H1 (cell line): Measurements from ENCODE around the gene EFCAB10. TPM values are rescaled to one million over a fixed set of nuclear protein-coding genes. Genes with fewer than 3 reads are reported as not detected.

Experiments
- CTCF ChIA-PET: fragments of 300-600 bp; sonication (Branson Sonifier 250); formaldehyde crosslinking; loops from one replicate; lab custom pipeline; 2021; ENCODE audit not compliant: partially characterized antibody; lab: Charles Lee
- POLR2A ChIA-PET: fragments of 300-600 bp; sonication (Branson Sonifier 250); formaldehyde crosslinking; loops from one replicate; lab custom pipeline; 2021; ENCODE audit warnings: inconsistent platforms; ENCODE audit not compliant: partially characterized antibody; lab: Charles Lee
- DNase-seq, 2 experiments: peaks; one replicate each; pipeline versions ENCODE4 v3.0.0 to v3.0.0-alpha.2; 2010 to 2022; ENCODE audit warnings: low spot score in 2 of 2, low read depth in 1 of 2, mixed read lengths in 1 of 2
- FAIRE-seq: peaks from 2 replicates; lab custom pipeline; 2011; peaks lifted over from hg19 to GRCh38; lab: Jason Lieb, UNC
- H2AFZ ChIP-seq: 2 replicates; pipeline ENCODE4 v1.8.1; 2012; ENCODE audit warnings: low read length, inconsistent platforms
- H2AK5ac ChIP-seq: 2 replicates; pipeline ENCODE4 v1.6.1; 2013; ENCODE audit warnings: low read depth, low read length
- H2BK120ac ChIP-seq: replicated peaks from 2 replicates; pipeline ENCODE3; 2013; ENCODE audit warnings: low read depth, low read length, inconsistent platforms
- H2BK12ac ChIP-seq: 2 replicates; pipeline ENCODE4 v1.6.1; 2013; ENCODE audit warnings: low read depth, low read length
- H2BK15ac ChIP-seq: 2 replicates; pipeline ENCODE4 v1.6.1; 2013; ENCODE audit warnings: low read length
- H2BK20ac ChIP-seq: 2 replicates; pipeline ENCODE4 v1.6.1; 2013; ENCODE audit warnings: low read length
- H2BK5ac ChIP-seq: 2 replicates; pipeline ENCODE4 v1.6.1; 2013; ENCODE audit warnings: low read depth, low read length
- H3K14ac ChIP-seq: 2 replicates; pipeline ENCODE4 v1.6.1; 2013; ENCODE audit warnings: inconsistent platforms; ENCODE audit not compliant: insufficient read length
- H3K18ac ChIP-seq: 2 replicates; pipeline ENCODE4 v1.6.1; 2013; ENCODE audit warnings: low read length; ENCODE audit errors: extremely low read depth
- H3K23ac ChIP-seq: 2 replicates; pipeline ENCODE4 v1.6.1; 2013; ENCODE audit warnings: inconsistent platforms; ENCODE audit not compliant: insufficient read length
- H3K23me2 ChIP-seq: 2 replicates; pipeline ENCODE4 v1.6.1; 2013; ENCODE audit warnings: low read depth, low read length
- H3K27ac ChIP-seq: 2 replicates; pipeline ENCODE4 v1.6.1; 2011; ENCODE audit warnings: low read depth, low read length, inconsistent platforms
- H3K27me3 ChIP-seq, 4 experiments: replicated peaks in 1 of 4; 1 replicate in 1 of 4; 2 replicates in 3 of 4; pipeline versions ENCODE4 v1.6.1 to v1.8.1; 2011 to 2013; ENCODE audit warnings: low read length in 3 of 4, mild to moderate bottlenecking in 3 of 4, inconsistent platforms in 2 of 4, mixed read lengths in 2 of 4, moderate library complexity in 1 of 4; ENCODE audit not compliant: control insufficient read depth in 3 of 4, insufficient read depth in 3 of 4; ENCODE audit errors: extremely low read depth in 1 of 4
- H3K36me3 ChIP-seq, 4 experiments: 2 replicates each; pipeline versions ENCODE4 v1.6.1 to v1.8.1; 2011 to 2013; ENCODE audit warnings: mild to moderate bottlenecking in 4 of 4, low read length in 3 of 4, moderate library complexity in 2 of 4, control low read depth in 1 of 4, inconsistent platforms in 1 of 4; ENCODE audit not compliant: insufficient read depth in 4 of 4, control insufficient read depth in 2 of 4
- H3K4ac ChIP-seq: replicated peaks from 2 replicates; pipeline ENCODE3; 2013; ENCODE audit warnings: low read length, low read depth, mixed read lengths, inconsistent platforms; ENCODE audit not compliant: insufficient read length
- H3K4me1 ChIP-seq, 4 experiments: replicated peaks in 1 of 4; 1 replicate in 1 of 4; 2 replicates in 3 of 4; pipeline versions ENCODE4 v1.6.1 to v1.8.1; 2011 to 2013; ENCODE audit warnings: low read length in 3 of 4, inconsistent platforms in 2 of 4, mixed read lengths in 1 of 4; ENCODE audit not compliant: insufficient read depth in 4 of 4, control insufficient read depth in 3 of 4
- H3K4me2 ChIP-seq, 2 experiments: 2 replicates each; pipeline versions ENCODE4 v1.6.1 to v1.8.1; 2011 to 2013; ENCODE audit warnings: low read depth in 2 of 2, low read length in 2 of 2, control low read depth in 1 of 2, inconsistent platforms in 1 of 2, mild to moderate bottlenecking in 1 of 2; ENCODE audit not compliant: insufficient read depth in 1 of 2
- H3K4me3 ChIP-seq, 4 experiments: fragments of 200-600, 300-600 bp in 1 of 4; sonication (generic), shearing (Covaris generic), sonication (Bioruptor Twin) in 1 of 4; 2 replicates each; pipeline versions ENCODE4 v1.5.1 to v1.8.1; 2011 to 2016; ENCODE audit warnings: low read length in 4 of 4, low read depth in 3 of 4, control low read depth in 2 of 4, inconsistent platforms in 2 of 4, mild to moderate bottlenecking in 2 of 4, mixed read lengths in 1 of 4, moderate library complexity in 1 of 4; ENCODE audit not compliant: insufficient read depth in 2 of 4; ENCODE audit errors: extremely low read depth in 1 of 4
- H3K56ac ChIP-seq: replicated peaks from 2 replicates; pipeline ENCODE3; 2013; ENCODE audit warnings: low read depth, mild to moderate bottlenecking, mixed read lengths, low read length, inconsistent platforms; ENCODE audit not compliant: insufficient read length
- H3K79me1 ChIP-seq: 2 replicates; pipeline ENCODE4 v1.6.1; 2013; ENCODE audit warnings: low read depth, low read length, control low read depth
- H3K79me2 ChIP-seq, 2 experiments: 2 replicates each; pipeline versions ENCODE4 v1.6.1 to v1.8.1; 2012 to 2013; ENCODE audit warnings: low read length in 2 of 2, mild to moderate bottlenecking in 2 of 2, inconsistent platforms in 1 of 2; ENCODE audit not compliant: insufficient read depth in 2 of 2, control insufficient read depth in 1 of 2
- H3K9ac ChIP-seq, 4 experiments: replicated peaks in 1 of 4; 1 replicate in 1 of 4; 2 replicates in 3 of 4; pipeline versions ENCODE4 v1.6.1 to v1.8.1; 2011 to 2013; ENCODE audit warnings: low read depth in 3 of 4, low read length in 3 of 4, control low read depth in 2 of 4, mild to moderate bottlenecking in 2 of 4, moderate library complexity in 2 of 4, inconsistent platforms in 1 of 4; ENCODE audit errors: extremely low read depth in 1 of 4
- H3K9me3 ChIP-seq, 2 experiments: 2 replicates each; pipeline versions ENCODE4 v1.6.1 to v1.8.1; 2012 to 2013; ENCODE audit warnings: mild to moderate bottlenecking in 2 of 2, moderate library complexity in 2 of 2, control low read depth in 1 of 2, inconsistent platforms in 1 of 2, low read depth in 1 of 2, low read length in 1 of 2, mixed read lengths in 1 of 2; ENCODE audit not compliant: insufficient read depth in 2 of 2
- H4K20me1 ChIP-seq, 2 experiments: replicated peaks in 1 of 2; 2 replicates each; pipeline versions ENCODE3 to v1.8.1; 2011 to 2013; ENCODE audit warnings: inconsistent platforms in 2 of 2, low read length in 2 of 2, mild to moderate bottlenecking in 1 of 2; ENCODE audit not compliant: insufficient read depth in 2 of 2, control insufficient read depth in 1 of 2
- H4K5ac ChIP-seq: 2 replicates; pipeline ENCODE4 v1.6.1; 2013; ENCODE audit warnings: low read length, low read depth, mixed read lengths, inconsistent platforms; ENCODE audit not compliant: insufficient read length
- H4K8ac ChIP-seq: 2 replicates; pipeline ENCODE4 v1.8.0; 2013; ENCODE audit warnings: mild to moderate bottlenecking, moderate library complexity, low read length, inconsistent platforms; ENCODE audit not compliant: insufficient read depth; ENCODE audit errors: extremely low read depth
- H4K91ac ChIP-seq: replicated peaks from 2 replicates; pipeline ENCODE3; 2013; ENCODE audit warnings: low read length, mixed read lengths, inconsistent platforms; ENCODE audit not compliant: insufficient read length
- CREB1 ChIP-seq: IDR thresholded peaks from 2 replicates; pipeline ENCODE4 v1.6.1; 2012; ENCODE audit warnings: inconsistent platforms
- SAP30 ChIP-seq: fragments of 300-600 bp; sonication (generic); IDR thresholded peaks from 2 replicates; pipeline ENCODE4 v1.7.1; 2012; ENCODE audit warnings: low read length, moderate library complexity, mild to moderate bottlenecking, inconsistent platforms; ENCODE audit not compliant: insufficient read depth, insufficient replicate concordance
- TCF12 ChIP-seq: IDR thresholded peaks from 2 replicates; pipeline ENCODE4 v1.6.1; 2011; ENCODE audit warnings: low read depth, mild to moderate bottlenecking, low read length
- WGBS, 2 experiments: shearing (Covaris generic) in 1 of 2; methylation state at CpG; one replicate each; pipeline versions ENCODE4 v1.1.6 to v1.1.7; 2013 to 2015; ENCODE audit warnings: low lambda C conversion rate in 2 of 2, mixed read lengths in 2 of 2, inconsistent platforms in 1 of 2, low coverage in 1 of 2, missing lambda C conversion rate in 1 of 2; ENCODE audit not compliant: insufficient replicate concordance in 2 of 2, insufficient coverage in 1 of 2, insufficient read length in 1 of 2; ENCODE audit errors: extremely low coverage in 1 of 2, missing lambda C conversion rate in 1 of 2; 5-methylcytosine and 5-hydroxymethylcytosine counted together
- polyA plus RNA-seq, 7 experiments: library from polyadenylated mRNA; depleted of rRNA in 3 of 7; stranded (reverse) in 5 of 7; unstranded in 2 of 7; fragments of >200 nt in 5 of 7; fragments of 200-250 nt in 2 of 7; gene quantifications; 1 replicate in 5 of 7; 2 replicates in 1 of 7; 4 replicates in 1 of 7; pipeline versions ENCODE4 v1.2.1 to v1.2.3, GENCODE V29; 2011 to 2013; ENCODE audit warnings: missing spikeins in 2 of 7, mixed read lengths in 2 of 7
- total RNA-seq: library from RNA; stranded (reverse); fragmentation: NEBNext Ultra II Directional; extraction: Animal tissue kit (Norgen Biotek cat#: 25700); gene quantifications from 2 replicates; pipeline ENCODE4 v1.2.1, GENCODE V29; 2021

The EFCAB10 gene
- total and polyA plus RNA-seq, 2 of the 8 experiments (the other 6 are each of a cell fraction or from before 2014, with no cell fraction given), result 0.80 to 3.1 TPM

GRCh38 chr7:105519353-105519752 lies 61.9 kb downstream of the EFCAB10 start:
- H3K23ac ChIP-seq, result no peak overlapping the region
- H3K56ac ChIP-seq, result no peak overlapping the region
- no peak overlapping the region for H4K91ac ChIP-seq
- peaks cover 0 to 4% (median 2%) of the 10 kb centered on the region in 4 experiments; a peak in 2 of 7 replicates for H3K4me1 ChIP-seq
- H3K79me2 ChIP-seq, result peaks cover 19 to 64% of the 10 kb centered on the region in 2 experiments
- no peak overlapping the region for H4K8ac ChIP-seq
- H2BK15ac ChIP-seq, result no peak overlapping the region
- H3K18ac ChIP-seq, result no peak overlapping the region
- POLR2A ChIA-PET, result interaction anchor here (1.1 to 7.9 kb wide), 5 partner anchors 12 to 118 kb away, joined by 4 to 77 read pairs (median 6); partner anchors contain the start of gene RINT1
- CTCF ChIA-PET, result interaction anchor here (1.3 to 3.8 kb wide), 2 partner anchors 12 to 70 kb away, joined by 3 to 35 read pairs; partner anchors contain the start of gene RINT1
- peaks cover 6% of the 10 kb centered on the region for H3K23me2 ChIP-seq
- 91% methylated on average over 6 of the region's 6 CpGs; no CpG with 5 or more reads in 1 of the 2 experiments for WGBS, 2 experiments
- H2BK5ac ChIP-seq, result no peak overlapping the region
- peaks cover 0 to 7% of the 10 kb centered on the region in 2 experiments for H4K20me1 ChIP-seq
- no peak for TF ChIP-seq SAP30
- no peak for TF ChIP-seq TCF12
- no peak for TF ChIP-seq CREB1
- peaks cover 6% of the 10 kb centered on the region for H3K79me1 ChIP-seq
- no peak overlapping the region for H2BK20ac ChIP-seq
- no peaks in the 10 kb centered on the region for H3K27me3 ChIP-seq
- FAIRE-seq, result no peak
- no peak overlapping the region for H2BK120ac ChIP-seq
- DNase-seq, result no peak
- H2AFZ ChIP-seq, result no peak overlapping the region
- H4K5ac ChIP-seq, result no peak overlapping the region
- no peak overlapping the region for H2BK12ac ChIP-seq
- H3K4ac ChIP-seq, result no peak overlapping the region
- no peak overlapping the region for H2AK5ac ChIP-seq
- H3K36me3 ChIP-seq, result peaks cover 0 to 19% (median 2%) of the 10 kb centered on the region in 4 experiments; a peak in 2 of 8 replicates
- H3K9ac ChIP-seq, result no peak overlapping the region; a peak in 1 of 7 replicates
- H3K4me2 ChIP-seq, result peak overlapping the region in 1 of 2 experiments; percentile 16; a peak in 1 of 4 replicates
- no peak overlapping the region for H3K14ac ChIP-seq
- H3K9me3 ChIP-seq, result no peaks in the 10 kb centered on the region
- no peak overlapping the region for H3K4me3 ChIP-seq
- no peak overlapping the region for H3K27ac ChIP-seq
